ENCODE results near the gene ARHGAP19.
"Not testable (repeated sequence)": the region's sequence is repeated elsewhere in the genome, so short reads cannot be mapped to it uniquely, and the experiment has no call there.

The ARHGAP19 gene

DNA sequence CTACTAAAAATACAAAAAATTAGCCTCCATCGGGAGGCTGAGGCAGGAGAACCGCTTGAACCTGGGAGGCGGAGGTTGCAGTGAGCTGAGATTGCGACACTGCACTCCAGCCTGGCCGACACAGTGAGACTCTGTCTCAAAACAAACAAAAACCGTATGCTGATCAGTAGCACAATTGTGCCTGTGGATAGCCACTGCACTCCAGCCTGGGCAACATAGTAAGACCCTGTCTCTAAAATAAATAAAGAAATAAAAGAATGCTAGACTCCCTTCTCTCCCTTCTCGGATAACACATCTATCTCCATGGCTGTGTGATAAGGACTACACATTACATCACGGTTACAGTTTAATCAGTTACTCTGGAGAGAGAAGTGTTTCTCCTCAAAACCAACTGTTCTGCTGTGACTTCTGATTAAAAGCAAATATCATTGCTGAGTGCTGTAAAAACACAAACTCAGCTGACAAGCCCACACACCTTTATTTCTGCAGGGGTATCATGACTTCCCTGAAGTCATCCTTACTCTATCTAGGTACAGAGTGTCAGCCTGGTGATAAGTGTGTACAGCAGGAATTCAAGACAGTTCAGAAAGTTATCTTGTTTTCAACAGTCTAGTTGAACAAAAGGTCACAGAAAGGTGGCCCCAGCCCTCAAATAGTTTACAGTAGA is 5.3 kb upstream of the ARHGAP19 start:
- TF ChIP-seq ELF4 (IDR thresholded peaks at IDR 0.05), result no peak
- ChIA-PET POLR2A (no interaction called here), CTCF (interaction anchor here (0.6 to 0.9 kb wide), 2 partner anchors 9 to 550 kb away, joined by 3 read pairs; no protein-coding TSS in a partner anchor)
- DNase-seq (ENCODE audit: extremely low spot score), result no peak

GRCh38 chr10:97292862-97293198 is 393 bp upstream of the ARHGAP19 start:
- POLR2A ChIA-PET, result interaction anchor here (0.9 to 2.9 kb wide), 8 partner anchors 10 to 48 kb away, joined by 3 to 20 read pairs (median 7); partner anchors contain the start of gene FRAT1
- CTCF ChIA-PET, result no interaction called here
- DNase-seq (ENCODE audit: extremely low spot score), result no peak
- TF ChIP-seq, protein P1, sequence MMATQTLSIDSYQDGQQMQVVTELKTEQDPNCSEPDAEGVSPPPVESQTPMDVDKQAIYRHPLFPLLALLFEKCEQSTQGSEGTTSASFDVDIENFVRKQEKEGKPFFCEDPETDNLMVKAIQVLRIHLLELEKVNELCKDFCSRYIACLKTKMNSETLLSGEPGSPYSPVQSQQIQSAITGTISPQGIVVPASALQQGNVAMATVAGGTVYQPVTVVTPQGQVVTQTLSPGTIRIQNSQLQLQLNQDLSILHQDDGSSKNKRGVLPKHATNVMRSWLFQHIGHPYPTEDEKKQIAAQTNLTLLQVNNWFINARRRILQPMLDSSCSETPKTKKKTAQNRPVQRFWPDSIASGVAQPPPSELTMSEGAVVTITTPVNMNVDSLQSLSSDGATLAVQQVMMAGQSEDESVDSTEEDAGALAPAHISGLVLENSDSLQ (IDR thresholded peaks at IDR 0.05), result no peak
- TF ChIP-seq FOXM1 (IDR thresholded peaks at IDR 0.05; ENCODE audit: borderline replicate concordance) (no peak), SP1 (IDR thresholded peaks at IDR 0.05) (no peak), ARNT (IDR thresholded peaks at IDR 0.05) (no peak), ELF4 (IDR thresholded peaks at IDR 0.05) (no peak), NFRKB (IDR thresholded peaks at IDR 0.05) (no peak), L3MBTL2 (conservative IDR thresholded peaks at IDR 0.05) (no peak), SUZ12 (IDR thresholded peaks at IDR 0.05) (no peak), CTBP1 (IDR thresholded peaks at IDR 0.05; ENCODE audit: borderline replicate concordance) (no peak), FOXA1 (IDR thresholded peaks at IDR 0.05) (no peak), BHLHE40 (IDR thresholded peaks at IDR 0.05; ENCODE audit: borderline replicate concordance) (no peak), LEF1 (IDR thresholded peaks at IDR 0.05; ENCODE audit: borderline replicate concordance) (no peak), ZNF384 (IDR thresholded peaks at IDR 0.05) (no peak), TARDBP (IDR thresholded peaks at IDR 0.05) (no peak), HDGF (IDR thresholded peaks at IDR 0.05; ENCODE audit: borderline replicate concordance) (no peak), FOXK2 (IDR thresholded peaks at IDR 0.05) (no peak)

GRCh38 chr10:97291357-97292096 is 910 bp downstream of the ARHGAP19 start:
- ChIA-PET POLR2A (interaction anchor here (0.6 to 2.9 kb wide), 12 partner anchors 9 to 459 kb away, joined by 3 to 20 read pairs (median 4); partner anchors contain the start of genes FRAT1 and RRP12), CTCF (interaction anchor here (0.6 to 2.2 kb wide), 4 partner anchors 9 to 108 kb away, joined by 3 to 17 read pairs (median 3); no protein-coding TSS in a partner anchor)
- no peak for DNase-seq (ENCODE audit: extremely low spot score)
- no peak for TF ChIP-seq LEF1 (IDR thresholded peaks at IDR 0.05; ENCODE audit: borderline replicate concordance)
- TF ChIP-seq ZNF384 (IDR thresholded peaks at IDR 0.05), result no peak
- TF ChIP-seq CTBP1 (IDR thresholded peaks at IDR 0.05; ENCODE audit: borderline replicate concordance), result no peak
- no peak for TF ChIP-seq SP1 (IDR thresholded peaks at IDR 0.05)
- TF ChIP-seq TARDBP (IDR thresholded peaks at IDR 0.05), result no peak
- TF ChIP-seq HDGF (IDR thresholded peaks at IDR 0.05; ENCODE audit: borderline replicate concordance), result no peak
- TF ChIP-seq ARNT (IDR thresholded peaks at IDR 0.05), result no peak
- TF ChIP-seq ELF4 (IDR thresholded peaks at IDR 0.05), result no peak
- no peak for TF ChIP-seq L3MBTL2 (conservative IDR thresholded peaks at IDR 0.05)
- TF ChIP-seq FOXM1 (IDR thresholded peaks at IDR 0.05; ENCODE audit: borderline replicate concordance), result no peak
- no peak for TF ChIP-seq SUZ12 (IDR thresholded peaks at IDR 0.05)
- TF ChIP-seq FOXK2 (IDR thresholded peaks at IDR 0.05), result no peak

GRCh38 chr10:97290576-97291356 is 1.7 kb downstream of the ARHGAP19 start:
- ChIA-PET POLR2A (interaction anchor here (0.9 to 2.9 kb wide), 4 partner anchors 12 to 110 kb away, joined by 3 to 20 read pairs (median 7); partner anchors contain the start of genes FRAT1 and RRP12), CTCF (interaction anchor here (2.2 kb wide), 1 partner anchor 12 kb away, joined by 17 read pairs; no protein-coding TSS in a partner anchor)
- not testable (repeated sequence) for DNase-seq (ENCODE audit: extremely low spot score)

- not testable (repeated sequence) for DNase-seq (ENCODE audit: extremely low spot score)
- POLR2A ChIA-PET, result interaction anchor here (0.9 to 2.9 kb wide), 2 partner anchors 11 to 43 kb away, joined by 3 to 11 read pairs; no protein-coding TSS in a partner anchor
- CTCF ChIA-PET, result interaction anchor here (0.7 to 2.2 kb wide), 2 partner anchors 11 to 43 kb away, joined by 5 to 17 read pairs; no protein-coding TSS in a partner anchor
Observed at GRCh38 chr10:97290076-97290475, 2.4 kb downstream of the ARHGAP19 start.

GRCh38 chr10:97280783-97281182 is 11.7 kb downstream of the ARHGAP19 start:
- TF ChIP-seq ARNT (IDR thresholded peaks at IDR 0.05) (no peak), SUZ12 (IDR thresholded peaks at IDR 0.05) (no peak), NFRKB (IDR thresholded peaks at IDR 0.05) (no peak), CTBP1 (IDR thresholded peaks at IDR 0.05; ENCODE audit: borderline replicate concordance) (no peak), FOXK2 (IDR thresholded peaks at IDR 0.05) (no peak), SP1 (IDR thresholded peaks at IDR 0.05) (no peak), HDGF (IDR thresholded peaks at IDR 0.05; ENCODE audit: borderline replicate concordance) (no peak), ELF4 (IDR thresholded peaks at IDR 0.05) (no peak), ZNF384 (IDR thresholded peaks at IDR 0.05) (no peak), LEF1 (IDR thresholded peaks at IDR 0.05; ENCODE audit: borderline replicate concordance) (no peak), L3MBTL2 (conservative IDR thresholded peaks at IDR 0.05) (no peak), FOXA1 (IDR thresholded peaks at IDR 0.05) (no peak), TARDBP (IDR thresholded peaks at IDR 0.05) (no peak)
- TF ChIP-seq, protein P1 (IDR thresholded peaks at IDR 0.05), result no peak
- ChIA-PET CTCF (interaction anchor here (0.7 kb wide), 1 partner anchor 46 kb away, joined by 3 read pairs; no protein-coding TSS in a partner anchor), POLR2A (no interaction called here)
- DNase-seq (ENCODE audit: extremely low spot score), result no peak
